K562 (cell line): ENCODE results near the gene YPEL2. TPM values are rescaled to one million over a fixed set of nuclear protein-coding genes. Genes with fewer than 3 reads are reported as not detected.

ENCODE experiments used
- ATAC-seq: fragments of 200-7000 bp; cut with Tn5 transposase; 3 replicates; pipeline ENCODE4 v1.9.1; 2020; ENCODE audit warnings: moderate library complexity
- BruUV-seq: library from RNA; stranded (reverse); fragments of 400-500 nt; replicated peaks from 2 replicates; lab custom pipeline; 2021; lab: Mats Ljungman, UMichigan
- CTCF ChIA-PET: fragments of 300-600 bp; formaldehyde crosslinking; extraction: SDS; loops from one replicate; lab custom pipeline; 2021; ENCODE audit warnings: low intra/inter-chr PET ratio; lab: Yijun Ruan, JAX
- POLR2A ChIA-PET: fragments of 300-600, 350-650 bp; sonication (Branson Sonifier 250); formaldehyde crosslinking; extraction: SDS; loops from one replicate; lab custom pipeline; 2021; ENCODE audit warnings: antibody characterized with exemption, inconsistent platforms; lab: Yijun Ruan, JAX
- DNase-seq, 4 experiments: peaks; one replicate each; pipeline versions ENCODE4 v3.0.0 to v3.0.0-alpha.2; 2011 to 2018; ENCODE audit warnings: low spot score in 3 of 4, mixed read lengths in 3 of 4; ENCODE audit errors: extremely low read depth in 1 of 4
- FAIRE-seq: peaks from 2 replicates; lab custom pipeline; 2011; peaks lifted over from hg19 to GRCh38; lab: Jason Lieb, UNC
- H2AFZ ChIP-seq: 2 replicates; pipeline ENCODE4 v1.6.0; 2011; ENCODE audit warnings: low read depth, low read length, control low read depth, inconsistent platforms
- H3K27ac ChIP-seq: fragments of 200-600 bp; 3 replicates; pipeline ENCODE4 v1.8.0; 2011; ENCODE audit warnings: low read depth, mild to moderate bottlenecking, control low read depth, inconsistent platforms, low read length, moderate library complexity, mixed read lengths; ENCODE audit errors: extremely low read depth
- H3K27me3 ChIP-seq, 2 experiments: fragments of 300-600 bp in 1 of 2; 2 replicates in 1 of 2; 3 replicates in 1 of 2; pipeline versions ENCODE4 v1.6.0 to v1.8.0; 2011; ENCODE audit warnings: inconsistent platforms in 2 of 2, low read length in 2 of 2, mild to moderate bottlenecking in 1 of 2, mixed read lengths in 1 of 2, moderate library complexity in 1 of 2; ENCODE audit not compliant: control insufficient read depth in 2 of 2, insufficient read depth in 2 of 2
- H3K36me3 ChIP-seq: fragments of 300-600 bp; 3 replicates; pipeline ENCODE4 v1.8.0; 2011; ENCODE audit warnings: mild to moderate bottlenecking, low read length, inconsistent platforms; ENCODE audit not compliant: control insufficient read depth, insufficient read depth
- H3K4me1 ChIP-seq, 2 experiments: fragments of 200-600 bp in 1 of 2; replicated peaks in 1 of 2; 2 replicates in 1 of 2; 3 replicates in 1 of 2; pipeline versions ENCODE4 v1.5.1 to v1.8.0; 2011; ENCODE audit warnings: inconsistent platforms in 2 of 2, low read length in 2 of 2, mild to moderate bottlenecking in 1 of 2, mixed read lengths in 1 of 2, moderate library complexity in 1 of 2; ENCODE audit not compliant: control insufficient read depth in 2 of 2, insufficient read depth in 2 of 2
- H3K4me2 ChIP-seq: 2 replicates; pipeline ENCODE4 v1.6.1; 2011; ENCODE audit warnings: low read length, control low read depth, inconsistent platforms, mixed read lengths; ENCODE audit not compliant: insufficient read depth
- H3K4me3 ChIP-seq: fragments of 200-600 bp; sonication (generic), shearing (Covaris generic); 2 replicates; pipeline ENCODE4 v1.5.1; 2016; ENCODE audit warnings: control low read depth, inconsistent platforms
- H3K79me2 ChIP-seq: fragments of 200-600 bp; 3 replicates; pipeline ENCODE4 v1.8.0; 2011; ENCODE audit warnings: low read length, inconsistent platforms; ENCODE audit not compliant: control insufficient read depth, insufficient read depth
- H3K9ac ChIP-seq, 2 experiments: 2 replicates each; pipeline versions ENCODE4 v1.6.0 to v1.6.1; 2011; ENCODE audit warnings: low read depth in 2 of 2, low read length in 2 of 2, control low read depth in 1 of 2, inconsistent platforms in 1 of 2, mild to moderate bottlenecking in 1 of 2, mixed read lengths in 1 of 2; ENCODE audit not compliant: insufficient read depth in 1 of 2
- H3K9me1 ChIP-seq: one replicate; pipeline ENCODE4 v1.6.0; 2011; ENCODE audit warnings: inconsistent platforms, mild to moderate bottlenecking, low read length, moderate library complexity; ENCODE audit not compliant: control insufficient read depth, insufficient read depth
- H3K9me3 ChIP-seq: replicated peaks from 2 replicates; pipeline ENCODE4 v1.5.1; 2011; ENCODE audit warnings: low read depth, low read length, inconsistent platforms; ENCODE audit not compliant: control insufficient read depth, insufficient read depth
- H4K20me1 ChIP-seq: replicated peaks from 2 replicates; pipeline ENCODE4 v1.6.1; 2011; ENCODE audit warnings: low read length, inconsistent platforms, mixed read lengths; ENCODE audit not compliant: control insufficient read depth, insufficient read depth
- ATF1 ChIP-seq, 2 experiments: fragments of 450-650 bp in 1 of 2; IDR thresholded peaks; 2 replicates each; pipeline ENCODE4 v1.6.1; 2016; ENCODE audit warnings: missing compliant biosample characterization in 1 of 2, missing genetic modification characterization in 1 of 2
- DDX20 ChIP-seq: fragments of 450-650 bp; IDR thresholded peaks from 2 replicates; pipeline ENCODE4 v1.6.1; 2016; ENCODE audit warnings: missing genetic modification characterization, low read depth, mild to moderate bottlenecking, missing compliant biosample characterization, moderate library complexity
- E2F5 ChIP-seq: sonication (generic); formaldehyde crosslinking; IDR thresholded peaks from 2 replicates; pipeline ENCODE4 v1.8.0; 2022; ENCODE audit warnings: mild to moderate bottlenecking, missing genetic modification reagents
- PHTF2 ChIP-seq: fragments of 250-450 bp; sonication (Bioruptor Pico); IDR thresholded peaks from 2 replicates; pipeline ENCODE4 v1.5.0; 2021; ENCODE audit warnings: mild to moderate bottlenecking
- POLR3G ChIP-seq: IDR thresholded peaks from 2 replicates; pipeline ENCODE4 v1.6.1; 2011; ENCODE audit not compliant: insufficient read length, insufficient replicate concordance; ENCODE audit errors: extremely low read depth
- PYGO2 ChIP-seq: fragments of 450-650 bp; IDR thresholded peaks from 2 replicates; pipeline ENCODE4 v1.6.1; 2016; ENCODE audit warnings: mild to moderate bottlenecking, missing genetic modification characterization, moderate library complexity, missing compliant biosample characterization
- RBM15 ChIP-seq: fragments of 200-400 bp; formaldehyde crosslinking; IDR thresholded peaks from 2 replicates; pipeline ENCODE4 v1.6.1; 2018; ENCODE audit warnings: mild to moderate bottlenecking, low read length, moderate library complexity; ENCODE audit not compliant: insufficient read depth
- SMAD3 ChIP-seq: fragments of 450-650 bp; formaldehyde crosslinking; conservative IDR thresholded peaks from 2 replicates; pipeline ENCODE4 v1.4.0; 2020; ENCODE audit warnings: mild to moderate bottlenecking
- ZNF232 ChIP-seq: sonication (generic); formaldehyde crosslinking; IDR thresholded peaks from 2 replicates; pipeline ENCODE4 v1.8.0; 2022; ENCODE audit warnings: mild to moderate bottlenecking, missing genetic modification reagents
- ZNF707 ChIP-seq: fragments of 250-450 bp; sonication (Bioruptor Pico); conservative IDR thresholded peaks from 2 replicates; pipeline ENCODE4 v1.8.0; 2022; ENCODE audit warnings: inconsistent platforms, mild to moderate bottlenecking, moderate library complexity
- WGBS: fragments of 100-300 bp; shearing (Covaris generic); methylation state at CpG from one replicate; pipeline ENCODE4 v1.1.6; 2016; ENCODE audit warnings: low coverage, mixed read lengths; ENCODE audit not compliant: insufficient coverage; ENCODE audit errors: missing lambda C conversion rate; 5-methylcytosine and 5-hydroxymethylcytosine counted together
- in situ Hi-C: fragments of 300-500 bp; cut with MboI; formaldehyde crosslinking; loops from 4 replicates; pipeline ENCODE4 v1.15.0; 2018; ENCODE audit warnings: inconsistent platforms, mixed read lengths
- intact Hi-C: fragments of 100-400 bp; cut with micrococcal nuclease; formaldehyde crosslinking; loops from 2 replicates; pipeline ENCODE4 v1.14.2; 2022
- polyA plus RNA-seq, 8 experiments: library from polyadenylated mRNA; depleted of rRNA in 4 of 8; stranded (reverse) in 5 of 8; unstranded in 3 of 8; fragments of >200 nt; fragmentation: Nextera tagmentation in 2 of 8; fragmentation: Illumina TruSeq in 1 of 8; extraction: Ambion mirVana in 2 of 8; extraction: Trizol in 1 of 8; gene quantifications; 2 replicates each; pipeline versions ENCODE4 v1.2.1 to v1.2.3, GENCODE V29; 2011 to 2014; ENCODE audit warnings: inconsistent platforms in 1 of 8, missing spikeins in 1 of 8
- total RNA-seq, 7 experiments: library from RNA; depleted of rRNA in 6 of 7; stranded (reverse); fragments of >200 nt in 6 of 7; fragmentation: Illumina TruSeq in 2 of 7; extraction: Trizol in 2 of 7; gene quantifications; 2 replicates each; pipeline versions ENCODE4 v1.2.1 to v1.2.3, GENCODE V29; 2011 to 2021; ENCODE audit warnings: low replicate concordance in 1 of 7
- TF ChIP-seq, protein P1 (sequence below), 2 experiments: IDR thresholded peaks; 2 replicates each; pipeline ENCODE4 v1.6.1; 2011; ENCODE audit warnings: borderline replicate concordance in 1 of 2, control low read depth in 1 of 2, low read depth in 1 of 2, low read length in 1 of 2, mild to moderate bottlenecking in 1 of 2, mixed read lengths in 1 of 2, moderate library complexity in 1 of 2; ENCODE audit not compliant: insufficient read depth in 1 of 2, insufficient read length in 1 of 2, poor library complexity in 1 of 2, severe bottlenecking in 1 of 2; ENCODE audit errors: extremely low read depth in 1 of 2
- TF ChIP-seq, protein P2 (sequence below), 2 experiments: fragments of 450-650 bp; formaldehyde crosslinking in 1 of 2; IDR thresholded peaks; 2 replicates each; pipeline versions ENCODE4 v1.4.0 to v1.6.1; 2014 to 2020; ENCODE audit warnings: mild to moderate bottlenecking in 2 of 2, borderline replicate concordance in 1 of 2, low read depth in 1 of 2

Gene YPEL2
- total and polyA plus RNA-seq, 9 of the 15 experiments (the other 6 are each of a cell fraction or from before 2014, with no cell fraction given) = 0.11 to 2.4 (median 0.47) TPM

DNA sequence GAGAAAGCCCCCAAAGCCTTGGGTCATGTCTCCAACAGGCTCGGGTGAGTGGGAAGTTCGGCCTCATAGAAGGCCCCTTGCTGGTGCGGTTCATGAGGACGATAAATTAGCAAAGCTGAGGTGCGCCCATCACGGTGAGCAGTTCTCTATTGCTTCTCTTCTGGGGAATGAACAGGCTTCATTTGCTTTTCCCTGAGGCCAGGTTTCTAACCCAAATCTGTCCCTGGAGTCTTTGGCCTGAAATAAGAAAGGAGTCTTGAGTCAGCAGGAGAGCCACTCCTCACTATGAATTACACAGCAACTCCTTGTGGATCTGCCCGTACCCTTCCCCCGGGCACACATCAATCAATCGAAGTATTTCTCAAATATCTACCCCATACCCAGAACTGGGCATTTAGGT, 94.6 kb downstream of the YPEL2 start:
- no peak for ATAC-seq
- POLR2A ChIA-PET = no interaction called here
- in situ Hi-C loops = no loop called here
- Histone ChIP-seq H3K4me1 (peaks cover 13 to 20% of the 10 kb centered on the region in 2 experiments; a peak in 4 of 5 replicates), H3K27ac (no peak overlapping the region), H3K4me2 (no peak overlapping the region), H4K20me1 (no peaks in the 10 kb centered on the region), H3K9ac (no peak overlapping the region), H3K79me2 (no peaks in the 10 kb centered on the region), H3K9me3 (no peaks in the 10 kb centered on the region), H3K4me3 (no peak overlapping the region), H3K27me3 (peaks cover 0 to 6% of the 10 kb centered on the region in 2 experiments; a peak in 1 of 5 replicates), H3K9me1 (no peaks in the 10 kb centered on the region), H3K36me3 (no peaks in the 10 kb centered on the region), H2AFZ (no peak overlapping the region)
- no TSS peak for BruUV-seq
- FAIRE-seq = no peak
- DNase-seq = no peak
- intact Hi-C loops = no loop called here
- CTCF ChIA-PET = no interaction called here
- 59% methylated on average over 9 of the region's 9 CpGs for WGBS
- TF ChIP-seq, protein P1, sequence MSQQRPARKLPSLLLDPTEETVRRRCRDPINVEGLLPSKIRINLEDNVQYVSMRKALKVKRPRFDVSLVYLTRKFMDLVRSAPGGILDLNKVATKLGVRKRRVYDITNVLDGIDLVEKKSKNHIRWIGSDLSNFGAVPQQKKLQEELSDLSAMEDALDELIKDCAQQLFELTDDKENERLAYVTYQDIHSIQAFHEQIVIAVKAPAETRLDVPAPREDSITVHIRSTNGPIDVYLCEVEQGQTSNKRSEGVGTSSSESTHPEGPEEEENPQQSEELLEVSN (IDR thresholded peaks at IDR 0.05; ENCODE audit: borderline replicate concordance in 1 of 2, extremely low read depth in 1 of 2, insufficient read depth in 1 of 2, insufficient read length in 1 of 2, low read depth in 1 of 2, low read length in 1 of 2, poor library complexity in 1 of 2, severe bottlenecking in 1 of 2) = no peak
- TF ChIP-seq DDX20 (tag) (no peak), ZNF707 (CRISPR knock-in tag) (no peak), RBM15 (no peak), PYGO2 (no peak), PHTF2 (no peak), POLR3G (no peak), ATF1 (CRISPR knock-in tag; IDR thresholded peaks at IDR 0.05) (no peak), ATF1 (tag; IDR thresholded peaks at IDR 0.05) (no peak), E2F5 (CRISPR knock-in tag) (no peak), SMAD3 (no peak), ZNF232 (CRISPR knock-in tag) (no peak)
- TF ChIP-seq, protein P2, sequence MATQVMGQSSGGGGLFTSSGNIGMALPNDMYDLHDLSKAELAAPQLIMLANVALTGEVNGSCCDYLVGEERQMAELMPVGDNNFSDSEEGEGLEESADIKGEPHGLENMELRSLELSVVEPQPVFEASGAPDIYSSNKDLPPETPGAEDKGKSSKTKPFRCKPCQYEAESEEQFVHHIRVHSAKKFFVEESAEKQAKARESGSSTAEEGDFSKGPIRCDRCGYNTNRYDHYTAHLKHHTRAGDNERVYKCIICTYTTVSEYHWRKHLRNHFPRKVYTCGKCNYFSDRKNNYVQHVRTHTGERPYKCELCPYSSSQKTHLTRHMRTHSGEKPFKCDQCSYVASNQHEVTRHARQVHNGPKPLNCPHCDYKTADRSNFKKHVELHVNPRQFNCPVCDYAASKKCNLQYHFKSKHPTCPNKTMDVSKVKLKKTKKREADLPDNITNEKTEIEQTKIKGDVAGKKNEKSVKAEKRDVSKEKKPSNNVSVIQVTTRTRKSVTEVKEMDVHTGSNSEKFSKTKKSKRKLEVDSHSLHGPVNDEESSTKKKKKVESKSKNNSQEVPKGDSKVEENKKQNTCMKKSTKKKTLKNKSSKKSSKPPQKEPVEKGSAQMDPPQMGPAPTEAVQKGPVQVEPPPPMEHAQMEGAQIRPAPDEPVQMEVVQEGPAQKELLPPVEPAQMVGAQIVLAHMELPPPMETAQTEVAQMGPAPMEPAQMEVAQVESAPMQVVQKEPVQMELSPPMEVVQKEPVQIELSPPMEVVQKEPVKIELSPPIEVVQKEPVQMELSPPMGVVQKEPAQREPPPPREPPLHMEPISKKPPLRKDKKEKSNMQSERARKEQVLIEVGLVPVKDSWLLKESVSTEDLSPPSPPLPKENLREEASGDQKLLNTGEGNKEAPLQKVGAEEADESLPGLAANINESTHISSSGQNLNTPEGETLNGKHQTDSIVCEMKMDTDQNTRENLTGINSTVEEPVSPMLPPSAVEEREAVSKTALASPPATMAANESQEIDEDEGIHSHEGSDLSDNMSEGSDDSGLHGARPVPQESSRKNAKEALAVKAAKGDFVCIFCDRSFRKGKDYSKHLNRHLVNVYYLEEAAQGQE (IDR thresholded peaks at IDR 0.05; ENCODE audit: borderline replicate concordance) = no peak
- TF ChIP-seq, protein P2 (CRISPR knock-in tag; IDR thresholded peaks at IDR 0.05; ENCODE audit: low read depth) = no peak
